Liver (tissue), 9 donors: ENCODE data around the gene THOP1. TPM values are rescaled to one million over a fixed set of nuclear protein-coding genes. Genes with fewer than 3 reads are reported as not detected.

Experiments used
- DNase-seq: peaks from one replicate; pipeline ENCODE4 v3.0.0-alpha.2; 2017; ENCODE audit warnings: low spot score
- H3K27ac ChIP-seq, 2 donors: one replicate each; pipeline ENCODE4 v1.7.0; 2013; ENCODE audit warnings: inconsistent platforms in 2 of 2, low read length in 2 of 2, control low read depth in 1 of 2, low read depth in 1 of 2, mild to moderate bottlenecking in 1 of 2
- H3K27me3 ChIP-seq, 4 donors: one replicate each; pipeline versions ENCODE4 v1.6.1 to v1.7.0; 2013; ENCODE audit warnings: low read length in 3 of 4, inconsistent platforms in 1 of 4, mild to moderate bottlenecking in 1 of 4, moderate library complexity in 1 of 4; ENCODE audit not compliant: control insufficient read depth in 4 of 4, insufficient read depth in 4 of 4
- H3K36me3 ChIP-seq, 4 donors: one replicate each; pipeline versions ENCODE4 v1.6.1 to v1.7.0; 2013; ENCODE audit warnings: low read length in 3 of 4, mild to moderate bottlenecking in 3 of 4, low read depth in 1 of 4, moderate library complexity in 1 of 4; ENCODE audit not compliant: control insufficient read depth in 4 of 4, insufficient read depth in 3 of 4
- H3K4me1 ChIP-seq, 4 donors: one replicate each; pipeline versions ENCODE4 v1.6.1 to v1.7.0; 2013; ENCODE audit warnings: low read length in 3 of 4, mild to moderate bottlenecking in 3 of 4, moderate library complexity in 1 of 4; ENCODE audit not compliant: control insufficient read depth in 4 of 4, insufficient read depth in 4 of 4
- H3K4me3 ChIP-seq, 3 donors: one replicate each; pipeline versions ENCODE4 v1.6.1 to v1.7.0; 2013; ENCODE audit warnings: low read length in 3 of 3, control low read depth in 1 of 3, low read depth in 1 of 3, mild to moderate bottlenecking in 1 of 3
- H3K9ac ChIP-seq, 2 donors: one replicate each; pipeline ENCODE4 v1.7.0; 2013; ENCODE audit warnings: low read length in 2 of 2, mild to moderate bottlenecking in 2 of 2, moderate library complexity in 2 of 2, control low read depth in 1 of 2, low read depth in 1 of 2
- H3K9me3 ChIP-seq, 4 donors: one replicate each; pipeline versions ENCODE4 v1.6.1 to v1.7.0; 2013; ENCODE audit warnings: low read length in 3 of 4; ENCODE audit not compliant: control insufficient read depth in 4 of 4
- EGR1 ChIP-seq, 2 donors: IDR thresholded peaks; 2 replicates each; pipeline ENCODE4 v1.6.1; 2016 to 2018; ENCODE audit warnings: antibody characterized with exemption in 2 of 2, low read depth in 2 of 2
- FOXA1 ChIP-seq: IDR thresholded peaks from 2 replicates; pipeline ENCODE4 v1.6.1; 2016; ENCODE audit warnings: antibody characterized with exemption
- FOXA2 ChIP-seq: IDR thresholded peaks from 2 replicates; pipeline ENCODE4 v1.6.1; 2016; ENCODE audit warnings: antibody characterized with exemption
- GABPA ChIP-seq, 2 donors: IDR thresholded peaks in 1 of 2; conservative IDR thresholded peaks in 1 of 2; 2 replicates each; pipeline ENCODE4 v1.6.1; 2016; ENCODE audit warnings: antibody characterized with exemption in 2 of 2, mild to moderate bottlenecking in 1 of 2, moderate library complexity in 1 of 2
- HNF4A ChIP-seq, 2 donors: conservative IDR thresholded peaks; 2 replicates each; pipeline ENCODE4 v1.6.1; 2016; ENCODE audit warnings: antibody characterized with exemption in 2 of 2, mild to moderate bottlenecking in 2 of 2
- HNF4G ChIP-seq: IDR thresholded peaks from 2 replicates; pipeline ENCODE4 v1.6.1; 2016; ENCODE audit warnings: antibody characterized with exemption
- JUND ChIP-seq, 2 donors: IDR thresholded peaks; 2 replicates each; pipeline ENCODE4 v1.6.1; 2016; ENCODE audit warnings: antibody characterized with exemption in 2 of 2
- NR2F2 ChIP-seq: IDR thresholded peaks from 2 replicates; pipeline ENCODE4 v1.6.1; 2016; ENCODE audit warnings: antibody characterized with exemption
- RAD21 ChIP-seq, 2 donors: IDR thresholded peaks; 2 replicates each; pipeline ENCODE4 v1.6.1; 2016; ENCODE audit warnings: antibody characterized with exemption in 2 of 2, mild to moderate bottlenecking in 2 of 2
- RXRA ChIP-seq, 2 donors: IDR thresholded peaks; 2 replicates each; pipeline ENCODE4 v1.6.1; 2017 to 2018; ENCODE audit warnings: antibody characterized with exemption in 2 of 2, mild to moderate bottlenecking in 1 of 2
- SP1 ChIP-seq: IDR thresholded peaks from 2 replicates; pipeline ENCODE4 v1.6.1; 2018; ENCODE audit warnings: antibody characterized with exemption, mild to moderate bottlenecking
- TAF1 ChIP-seq: conservative IDR thresholded peaks from 2 replicates; pipeline ENCODE4 v1.6.1; 2016; ENCODE audit warnings: antibody characterized with exemption, mild to moderate bottlenecking
- YY1 ChIP-seq: IDR thresholded peaks from 2 replicates; pipeline ENCODE4 v1.6.1; 2016; ENCODE audit warnings: antibody characterized with exemption, mild to moderate bottlenecking
- WGBS: extraction: QIAGEN DNeasy Blood & Tissue Kit; methylation state at CpG from one replicate; pipeline ENCODE4 v1.1.7; 2013; 5-methylcytosine and 5-hydroxymethylcytosine counted together
- polyA plus RNA-seq, 2 donors: library from polyadenylated mRNA; stranded (reverse) in 1 of 2; unstranded in 1 of 2; fragments of 200-250 nt in 1 of 2; fragments of >200 nt in 1 of 2; fragmentation: Nextera tagmentation in 1 of 2; extraction: Ambion mirVana in 1 of 2; gene quantifications; one replicate each; pipeline versions ENCODE4 v1.2.1 to v1.2.3, GENCODE V29; 2013 to 2015
- total RNA-seq, 2 donors: library from RNA; depleted of rRNA; stranded (reverse); fragments of >200 nt; gene quantifications; one replicate each; pipeline ENCODE4 v1.2.3, GENCODE V29; 2014
- TF ChIP-seq, protein P1 (sequence below): fragments of 150-350 bp; IDR thresholded peaks from 2 replicates; pipeline ENCODE4 v1.5.1; 2017; ENCODE audit warnings: improper control_type of control experiment, low read depth, low read length; ENCODE audit not compliant: missing input control
- TF ChIP-seq, protein P2 (sequence below): IDR thresholded peaks from 2 replicates; pipeline ENCODE4 v1.6.1; 2016; ENCODE audit warnings: antibody characterized with exemption
- TF ChIP-seq, protein P3 (sequence below): IDR thresholded peaks from 2 replicates; pipeline ENCODE4 v1.6.1; 2016; ENCODE audit warnings: antibody characterized with exemption, mild to moderate bottlenecking
- TF ChIP-seq, protein P4 (sequence below): IDR thresholded peaks from 2 replicates; pipeline ENCODE4 v1.6.1; 2016; ENCODE audit warnings: antibody characterized with exemption
- donor health status: healthy.
- donor health status: healthy.
- donor health status: healthy.
- donor health status: healthy.
- donor health status: healthy.

The THOP1 gene
- total and polyA plus RNA-seq, 4 donors, result 39.1 to 56.2 (median 44.7) TPM

DNA sequence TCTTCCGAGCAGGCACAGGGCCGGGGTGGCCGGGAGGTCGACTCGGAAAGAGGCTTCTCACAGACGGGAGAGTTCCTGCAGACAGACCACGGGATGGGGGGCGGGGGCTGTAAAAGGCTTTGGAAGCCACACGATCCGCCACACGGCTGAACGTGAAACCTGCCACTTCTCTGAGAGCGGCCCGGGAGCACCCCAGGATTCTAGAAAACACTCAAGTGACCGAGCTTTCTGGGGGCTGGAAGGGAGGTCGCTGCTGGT lies 29.9 kb upstream of the THOP1 start:
- Histone ChIP-seq H3K4me3 (no peak overlapping the region), H3K27ac (no peak overlapping the region), H3K27me3 (no peaks in the 10 kb centered on the region), H3K9ac (no peak overlapping the region), H3K9me3 (no peaks in the 10 kb centered on the region), H3K36me3 (peaks cover 7 to 39% (median 10%) of the 10 kb centered on the region in 4 donors), H3K4me1 (no peaks in the 10 kb centered on the region)
- TF ChIP-seq, protein P1, sequence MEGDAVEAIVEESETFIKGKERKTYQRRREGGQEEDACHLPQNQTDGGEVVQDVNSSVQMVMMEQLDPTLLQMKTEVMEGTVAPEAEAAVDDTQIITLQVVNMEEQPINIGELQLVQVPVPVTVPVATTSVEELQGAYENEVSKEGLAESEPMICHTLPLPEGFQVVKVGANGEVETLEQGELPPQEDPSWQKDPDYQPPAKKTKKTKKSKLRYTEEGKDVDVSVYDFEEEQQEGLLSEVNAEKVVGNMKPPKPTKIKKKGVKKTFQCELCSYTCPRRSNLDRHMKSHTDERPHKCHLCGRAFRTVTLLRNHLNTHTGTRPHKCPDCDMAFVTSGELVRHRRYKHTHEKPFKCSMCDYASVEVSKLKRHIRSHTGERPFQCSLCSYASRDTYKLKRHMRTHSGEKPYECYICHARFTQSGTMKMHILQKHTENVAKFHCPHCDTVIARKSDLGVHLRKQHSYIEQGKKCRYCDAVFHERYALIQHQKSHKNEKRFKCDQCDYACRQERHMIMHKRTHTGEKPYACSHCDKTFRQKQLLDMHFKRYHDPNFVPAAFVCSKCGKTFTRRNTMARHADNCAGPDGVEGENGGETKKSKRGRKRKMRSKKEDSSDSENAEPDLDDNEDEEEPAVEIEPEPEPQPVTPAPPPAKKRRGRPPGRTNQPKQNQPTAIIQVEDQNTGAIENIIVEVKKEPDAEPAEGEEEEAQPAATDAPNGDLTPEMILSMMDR, result no peak
- TF ChIP-seq GABPA (IDR thresholded peaks at IDR 0.05 in 1 of 2, conservative IDR thresholded peaks at IDR 0.05 in 1 of 2) (no peak), JUND (IDR thresholded peaks at IDR 0.05) (no peak), SP1 (no peak), NR2F2 (no peak), EGR1 (IDR thresholded peaks at IDR 0.05; ENCODE audit: low read depth in 2 of 2) (no peak), RAD21 (IDR thresholded peaks at IDR 0.05) (no peak), HNF4A (conservative IDR thresholded peaks at IDR 0.05) (no peak), TAF1 (no peak), FOXA2 (no peak), HNF4G (no peak), RXRA (IDR thresholded peaks at IDR 0.05) (no peak), YY1 (no peak), FOXA1 (no peak)
- TF ChIP-seq, protein P2, sequence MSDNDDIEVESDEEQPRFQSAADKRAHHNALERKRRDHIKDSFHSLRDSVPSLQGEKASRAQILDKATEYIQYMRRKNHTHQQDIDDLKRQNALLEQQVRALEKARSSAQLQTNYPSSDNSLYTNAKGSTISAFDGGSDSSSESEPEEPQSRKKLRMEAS, result no peak
- TF ChIP-seq, protein P3, sequence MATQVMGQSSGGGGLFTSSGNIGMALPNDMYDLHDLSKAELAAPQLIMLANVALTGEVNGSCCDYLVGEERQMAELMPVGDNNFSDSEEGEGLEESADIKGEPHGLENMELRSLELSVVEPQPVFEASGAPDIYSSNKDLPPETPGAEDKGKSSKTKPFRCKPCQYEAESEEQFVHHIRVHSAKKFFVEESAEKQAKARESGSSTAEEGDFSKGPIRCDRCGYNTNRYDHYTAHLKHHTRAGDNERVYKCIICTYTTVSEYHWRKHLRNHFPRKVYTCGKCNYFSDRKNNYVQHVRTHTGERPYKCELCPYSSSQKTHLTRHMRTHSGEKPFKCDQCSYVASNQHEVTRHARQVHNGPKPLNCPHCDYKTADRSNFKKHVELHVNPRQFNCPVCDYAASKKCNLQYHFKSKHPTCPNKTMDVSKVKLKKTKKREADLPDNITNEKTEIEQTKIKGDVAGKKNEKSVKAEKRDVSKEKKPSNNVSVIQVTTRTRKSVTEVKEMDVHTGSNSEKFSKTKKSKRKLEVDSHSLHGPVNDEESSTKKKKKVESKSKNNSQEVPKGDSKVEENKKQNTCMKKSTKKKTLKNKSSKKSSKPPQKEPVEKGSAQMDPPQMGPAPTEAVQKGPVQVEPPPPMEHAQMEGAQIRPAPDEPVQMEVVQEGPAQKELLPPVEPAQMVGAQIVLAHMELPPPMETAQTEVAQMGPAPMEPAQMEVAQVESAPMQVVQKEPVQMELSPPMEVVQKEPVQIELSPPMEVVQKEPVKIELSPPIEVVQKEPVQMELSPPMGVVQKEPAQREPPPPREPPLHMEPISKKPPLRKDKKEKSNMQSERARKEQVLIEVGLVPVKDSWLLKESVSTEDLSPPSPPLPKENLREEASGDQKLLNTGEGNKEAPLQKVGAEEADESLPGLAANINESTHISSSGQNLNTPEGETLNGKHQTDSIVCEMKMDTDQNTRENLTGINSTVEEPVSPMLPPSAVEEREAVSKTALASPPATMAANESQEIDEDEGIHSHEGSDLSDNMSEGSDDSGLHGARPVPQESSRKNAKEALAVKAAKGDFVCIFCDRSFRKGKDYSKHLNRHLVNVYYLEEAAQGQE, result no peak
- TF ChIP-seq, protein P4, sequence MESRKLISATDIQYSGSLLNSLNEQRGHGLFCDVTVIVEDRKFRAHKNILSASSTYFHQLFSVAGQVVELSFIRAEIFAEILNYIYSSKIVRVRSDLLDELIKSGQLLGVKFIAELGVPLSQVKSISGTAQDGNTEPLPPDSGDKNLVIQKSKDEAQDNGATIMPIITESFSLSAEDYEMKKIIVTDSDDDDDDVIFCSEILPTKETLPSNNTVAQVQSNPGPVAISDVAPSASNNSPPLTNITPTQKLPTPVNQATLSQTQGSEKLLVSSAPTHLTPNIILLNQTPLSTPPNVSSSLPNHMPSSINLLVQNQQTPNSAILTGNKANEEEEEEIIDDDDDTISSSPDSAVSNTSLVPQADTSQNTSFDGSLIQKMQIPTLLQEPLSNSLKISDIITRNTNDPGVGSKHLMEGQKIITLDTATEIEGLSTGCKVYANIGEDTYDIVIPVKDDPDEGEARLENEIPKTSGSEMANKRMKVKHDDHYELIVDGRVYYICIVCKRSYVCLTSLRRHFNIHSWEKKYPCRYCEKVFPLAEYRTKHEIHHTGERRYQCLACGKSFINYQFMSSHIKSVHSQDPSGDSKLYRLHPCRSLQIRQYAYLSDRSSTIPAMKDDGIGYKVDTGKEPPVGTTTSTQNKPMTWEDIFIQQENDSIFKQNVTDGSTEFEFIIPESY, result no peak
- DNase-seq, result no peak
- WGBS, result 97% methylated on average over 16 of the region's 16 CpGs

DNA sequence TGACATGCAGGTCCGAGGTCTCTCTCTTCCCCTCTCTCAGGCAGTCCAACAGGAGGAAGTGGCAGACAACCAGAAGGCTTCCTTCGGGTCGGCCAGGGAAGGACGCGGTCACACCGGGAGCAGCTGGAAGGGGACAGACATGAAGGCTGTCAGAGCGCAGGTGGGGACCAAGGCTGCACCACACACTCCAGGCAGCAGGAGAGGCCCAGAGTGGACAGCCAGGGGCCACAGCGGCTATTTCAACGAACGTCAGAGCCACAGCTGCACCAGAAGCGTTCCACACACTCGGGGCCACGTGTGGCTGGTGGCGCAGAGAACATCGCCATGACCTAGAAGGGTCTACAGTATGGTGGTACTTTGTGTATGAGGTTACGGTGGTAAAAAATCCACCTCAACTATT lies 29.5 kb upstream of the THOP1 start:
- Histone ChIP-seq H3K36me3 (peaks cover 7 to 43% (median 10%) of the 10 kb centered on the region in 4 donors), H3K4me3 (no peak overlapping the region), H3K9ac (no peak overlapping the region), H3K4me1 (no peaks in the 10 kb centered on the region), H3K27me3 (no peaks in the 10 kb centered on the region), H3K27ac (no peak overlapping the region), H3K9me3 (no peaks in the 10 kb centered on the region)
- 97% methylated on average over 16 of the region's 16 CpGs for WGBS
- DNase-seq, result no peak
- TF ChIP-seq, protein P2, result no peak
- no peak for TF ChIP-seq HNF4A (conservative IDR thresholded peaks at IDR 0.05)
- no peak for TF ChIP-seq GABPA (IDR thresholded peaks at IDR 0.05 in 1 of 2, conservative IDR thresholded peaks at IDR 0.05 in 1 of 2)
- TF ChIP-seq SP1, result no peak
- no peak for TF ChIP-seq RXRA (IDR thresholded peaks at IDR 0.05)
- no peak for TF ChIP-seq HNF4G
- no peak for TF ChIP-seq FOXA1
- no peak for TF ChIP-seq YY1
